GM15510 (cell line): Measurements from ENCODE around the gene EXTL1.

Experiments used
- POLR2A ChIP-seq: IDR thresholded peaks from 3 replicates; pipeline ENCODE4 v1.6.1; 2011; ENCODE audit warnings: borderline replicate concordance; ENCODE audit not compliant: insufficient read length; ENCODE audit errors: extremely low read depth

Gene EXTL1

GRCh38 chr1:26079178-26079563 lies 57.6 kb downstream of the EXTL1 start:
- no peak for TF ChIP-seq POLR2A

GRCh38 chr1:26079960-26080814 lies 58.6 kb downstream of the EXTL1 start:
- TF ChIP-seq POLR2A, result no peak

- TF ChIP-seq POLR2A, result no peak
Measured at GRCh38 chr1:26081267-26082019, 59.9 kb downstream of the EXTL1 start.

- TF ChIP-seq POLR2A, result no peak
Measured at GRCh38 chr1:26082020-26082350, 60.4 kb downstream of the EXTL1 start.

- TF ChIP-seq POLR2A, result no peak
Measured at GRCh38 chr1:26083208-26083607, 61.6 kb downstream of the EXTL1 start.

GRCh38 chr1:26084091-26084561 lies 62.6 kb downstream of the EXTL1 start:
- TF ChIP-seq POLR2A, result no peak

GRCh38 chr1:26084844-26085243 lies 63.3 kb downstream of the EXTL1 start:
- TF ChIP-seq POLR2A, result no peak
